Ovary (tissue), 9 donors: Measurements from ENCODE around the gene GHR. TPM values are rescaled to one million over a fixed set of nuclear protein-coding genes. Genes with fewer than 3 reads are reported as not detected.

ENCODE experiments used
- DNase-seq, 5 donors: peaks; one replicate each; pipeline ENCODE4 v3.0.0-alpha.2; 2019 to 2020
- H3K27ac ChIP-seq, 2 donors: fragments of 200-600 bp; one replicate each; pipeline versions ENCODE4 v1.5.1 to v1.8.0; 2019 to 2022
- H3K27me3 ChIP-seq: fragments of 200-600 bp; one replicate; pipeline ENCODE4 v1.8.0; 2022
- H3K36me3 ChIP-seq: fragments of 200-600 bp; sonication (generic); one replicate; pipeline ENCODE4 v1.5.1; 2019
- H3K4me1 ChIP-seq: one replicate; pipeline ENCODE4 v1.8.1; 2013; ENCODE audit warnings: mild to moderate bottlenecking, moderate library complexity; ENCODE audit not compliant: insufficient read depth
- H3K4me3 ChIP-seq: fragments of 200-600 bp; sonication (generic); one replicate; pipeline ENCODE4 v1.5.1; 2017
- H3K9me3 ChIP-seq, 2 donors: fragments of 200-600 bp in 1 of 2; sonication (generic) in 1 of 2; one replicate each; pipeline versions ENCODE4 v1.5.1 to v1.8.1; 2013 to 2019; ENCODE audit warnings: mild to moderate bottlenecking in 1 of 2, moderate library complexity in 1 of 2
- EP300 ChIP-seq: sonication (generic); formaldehyde crosslinking; IDR thresholded peaks from one replicate; pipeline ENCODE4 v1.6.1; 2017; ENCODE audit warnings: antibody characterized with exemption
- POLR2A ChIP-seq: fragments of 450-650 bp; IDR thresholded peaks from one replicate; pipeline ENCODE4 v1.6.1; 2017; ENCODE audit warnings: antibody characterized with exemption, mild to moderate bottlenecking, moderate library complexity
- WGBS, 3 donors: extraction: QIAGEN DNeasy Blood & Tissue Kit in 1 of 3; methylation state at CpG; one replicate each; pipeline versions ENCODE4 v1.1.5 to v1.1.7; 2013 to 2017; 5-methylcytosine and 5-hydroxymethylcytosine counted together
- intact Hi-C, 4 donors: fragments of 100-400 bp; cut with DNase I; formaldehyde crosslinking; loops; one replicate each; pipeline versions ENCODE4 v1.11.0 to v1.15.1; 2022 to 2023
- polyA plus RNA-seq, 2 donors: library from polyadenylated mRNA; stranded (reverse); fragments of 200-250 nt in 1 of 2; fragments of 350-450 nt in 1 of 2; fragmentation: Illumina TruSeq in 1 of 2; extraction: RNeasy Lipid Tissue Mini Kit (QIAGEN cat#74804) in 1 of 2; gene quantifications; one replicate each; pipeline ENCODE4 v1.2.3, GENCODE V29; 2013 to 2014
- total RNA-seq, 7 donors: library from RNA; depleted of rRNA in 2 of 7; stranded (reverse); fragments of >200 nt in 2 of 7; fragmentation: NEBNext Ultra II Directional in 3 of 7; extraction: Animal tissue kit (Norgen Biotek cat#: 25700) in 3 of 7; gene quantifications; one replicate each; pipeline versions ENCODE4 v1.1.0 to v1.2.4, GENCODE V29; 2016 to 2023
- TF ChIP-seq, protein P1 (sequence below), 3 donors: fragments of 450-650 bp in 2 of 3; fragments of 200-600 bp in 1 of 3; IDR thresholded peaks; one replicate each; pipeline versions ENCODE4 v1.5.1 to v1.8.0; 2016 to 2022; ENCODE audit warnings: antibody characterized with exemption in 3 of 3, mild to moderate bottlenecking in 1 of 3
- donor health status: DM: no; HTN: no; CAD: no; lungs with moderate emphysema.
- donor health status: DM: no; HTN: no; CAD: no.
- donor health status: Bipolar disorder and iron deficiency.
- donor health status: DM: yes; HTN: yes; CAD: no.
- donor health status: DM: no; HTN: no; CAD: no.
- donor health status: DM: yes; HTN: yes; CAD: no.

Gene GHR
- total and polyA plus RNA-seq, 9 donors, result 4.3 to 17.4 (median 7.0) TPM

DNA sequence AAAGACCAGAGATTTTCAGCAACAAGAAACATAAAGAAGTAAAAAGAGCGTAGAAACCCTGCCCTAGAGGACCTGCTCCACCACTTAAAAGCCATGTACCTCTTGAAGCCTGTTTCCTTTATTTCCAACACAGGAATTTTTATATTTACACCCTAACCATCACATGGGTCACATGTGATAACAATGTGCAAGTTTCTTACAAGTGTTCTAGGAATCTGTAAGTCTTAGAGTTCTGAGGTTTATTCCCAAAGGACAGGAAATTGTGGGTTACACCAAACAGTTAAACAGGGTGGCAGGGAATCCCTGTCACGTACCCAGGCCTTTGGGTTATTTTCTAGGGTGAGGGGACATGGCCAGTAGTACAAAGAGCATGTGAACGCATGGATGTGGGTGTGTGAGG lies 224.8 kb downstream of the GHR start:
- Histone ChIP-seq H3K4me3 (no peak overlapping the region), H3K27ac (no peak overlapping the region), H3K4me1 (peaks cover 2% of the 10 kb centered on the region), H3K27me3 (no peaks in the 10 kb centered on the region), H3K9me3 (no peaks in the 10 kb centered on the region), H3K36me3 (no peaks in the 10 kb centered on the region)
- intact Hi-C loops, result no loop called here
- 67 to 70% (median 67%) methylated on average over 3 of the region's 3 CpGs for WGBS, 3 donors
- TF ChIP-seq, protein P1, sequence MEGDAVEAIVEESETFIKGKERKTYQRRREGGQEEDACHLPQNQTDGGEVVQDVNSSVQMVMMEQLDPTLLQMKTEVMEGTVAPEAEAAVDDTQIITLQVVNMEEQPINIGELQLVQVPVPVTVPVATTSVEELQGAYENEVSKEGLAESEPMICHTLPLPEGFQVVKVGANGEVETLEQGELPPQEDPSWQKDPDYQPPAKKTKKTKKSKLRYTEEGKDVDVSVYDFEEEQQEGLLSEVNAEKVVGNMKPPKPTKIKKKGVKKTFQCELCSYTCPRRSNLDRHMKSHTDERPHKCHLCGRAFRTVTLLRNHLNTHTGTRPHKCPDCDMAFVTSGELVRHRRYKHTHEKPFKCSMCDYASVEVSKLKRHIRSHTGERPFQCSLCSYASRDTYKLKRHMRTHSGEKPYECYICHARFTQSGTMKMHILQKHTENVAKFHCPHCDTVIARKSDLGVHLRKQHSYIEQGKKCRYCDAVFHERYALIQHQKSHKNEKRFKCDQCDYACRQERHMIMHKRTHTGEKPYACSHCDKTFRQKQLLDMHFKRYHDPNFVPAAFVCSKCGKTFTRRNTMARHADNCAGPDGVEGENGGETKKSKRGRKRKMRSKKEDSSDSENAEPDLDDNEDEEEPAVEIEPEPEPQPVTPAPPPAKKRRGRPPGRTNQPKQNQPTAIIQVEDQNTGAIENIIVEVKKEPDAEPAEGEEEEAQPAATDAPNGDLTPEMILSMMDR (IDR thresholded peaks at IDR 0.05), result no peak
- TF ChIP-seq POLR2A (no peak), EP300 (no peak)
- no peak for DNase-seq

DNA sequence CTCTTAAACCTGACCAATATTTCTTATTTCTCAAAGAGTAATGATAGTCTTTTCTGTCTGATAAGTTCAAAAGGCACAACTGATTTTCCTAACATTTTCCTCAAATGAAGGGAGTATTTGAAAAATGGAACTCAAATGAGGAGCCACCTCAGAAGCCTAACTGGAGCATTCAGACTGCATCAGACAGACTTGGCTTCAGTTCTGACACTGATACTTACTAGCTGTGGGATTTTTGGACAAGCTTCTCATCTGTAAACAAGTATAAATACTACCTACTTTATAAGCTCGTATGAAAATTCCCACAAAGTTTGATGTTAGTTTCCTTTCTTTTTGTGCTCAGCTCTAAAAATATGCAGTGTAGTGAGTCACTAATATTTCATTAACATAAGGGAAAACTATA lies 225.7 kb downstream of the GHR start:
- no peaks in the 10 kb centered on the region for H3K9me3 ChIP-seq
- no peak for TF ChIP-seq EP300
- TF ChIP-seq POLR2A, result no peak
- TF ChIP-seq, protein P1 (IDR thresholded peaks at IDR 0.05), result no peak
- DNase-seq, result no peak
- peaks cover 2% of the 10 kb centered on the region for H3K4me1 ChIP-seq
- no peak overlapping the region for H3K27ac ChIP-seq
- H3K36me3 ChIP-seq, result no peaks in the 10 kb centered on the region
- no peak overlapping the region for H3K4me3 ChIP-seq
- intact Hi-C loops, result no loop called here
- H3K27me3 ChIP-seq, result no peaks in the 10 kb centered on the region
- WGBS, 3 donors, result 11 to 24% (median 18%) methylated on average over 1 of the region's 1 CpG

DNA sequence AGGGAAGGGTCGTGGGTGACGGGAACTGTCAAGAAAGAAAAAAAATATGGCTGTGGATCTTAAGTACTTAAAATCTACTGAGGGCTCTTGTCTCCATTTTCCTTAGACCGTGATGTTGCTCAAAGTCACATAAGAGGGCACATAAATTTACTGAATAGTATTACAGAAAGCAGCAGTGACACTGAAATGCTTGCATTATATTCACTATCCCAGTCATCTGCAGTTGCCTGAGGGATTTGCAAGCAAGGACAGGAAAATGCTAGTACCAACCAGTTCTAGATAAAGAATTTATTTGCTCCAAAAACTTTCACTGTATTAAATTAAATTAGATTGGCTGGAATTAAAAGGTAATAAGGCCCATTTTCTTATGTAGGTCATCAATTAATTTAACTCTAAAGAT lies 226.8 kb downstream of the GHR start:
- Histone ChIP-seq H3K9me3 (no peaks in the 10 kb centered on the region), H3K27ac (no peak overlapping the region), H3K4me3 (no peak overlapping the region), H3K36me3 (no peaks in the 10 kb centered on the region), H3K27me3 (no peaks in the 10 kb centered on the region), H3K4me1 (peaks cover 2% of the 10 kb centered on the region)
- intact Hi-C loops, result loop anchor here in 1 of 4 donors (10.0 kb wide), 1 partner anchor 225 kb away; the partner anchor contains the start of gene GHR
- 90 to 94% (median 93%) methylated on average over 3 of the region's 3 CpGs for WGBS, 3 donors
- no peak for TF ChIP-seq POLR2A
- TF ChIP-seq EP300, result no peak
- TF ChIP-seq, protein P1 (IDR thresholded peaks at IDR 0.05), result no peak
- no peak for DNase-seq

DNA sequence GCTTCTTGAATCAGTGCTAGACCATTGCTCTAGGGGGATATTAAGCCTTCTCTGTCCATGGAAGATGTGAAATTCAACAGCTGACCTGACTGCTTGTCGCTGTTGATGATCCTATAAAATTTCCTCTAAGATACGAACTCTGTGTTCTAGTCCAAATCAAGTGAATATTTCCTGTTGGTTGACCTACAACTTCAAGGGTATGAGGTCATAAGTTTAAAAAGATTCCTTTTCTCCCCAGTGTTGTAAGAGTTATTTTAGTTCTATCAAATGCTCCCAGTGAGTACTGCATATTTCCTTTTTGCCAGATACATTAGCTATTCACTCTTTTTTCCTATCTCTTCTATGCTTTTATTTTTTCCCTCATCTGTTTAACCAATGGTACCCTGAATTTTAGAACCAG lies 230.5 kb downstream of the GHR start:
- no peak for DNase-seq
- 87 to 91% (median 87%) methylated on average over 2 of the region's 2 CpGs for WGBS, 3 donors
- H3K36me3 ChIP-seq, result no peaks in the 10 kb centered on the region
- no peaks in the 10 kb centered on the region for H3K27me3 ChIP-seq
- intact Hi-C loops, result loop anchor here in 1 of 4 donors (10.0 kb wide), 1 partner anchor 229 kb away; the partner anchor contains the start of gene GHR
- no peak overlapping the region for H3K4me3 ChIP-seq
- H3K4me1 ChIP-seq, result no peaks in the 10 kb centered on the region
- TF ChIP-seq EP300, result no peak
- H3K9me3 ChIP-seq, result no peaks in the 10 kb centered on the region
- H3K27ac ChIP-seq, result no peak overlapping the region

DNA sequence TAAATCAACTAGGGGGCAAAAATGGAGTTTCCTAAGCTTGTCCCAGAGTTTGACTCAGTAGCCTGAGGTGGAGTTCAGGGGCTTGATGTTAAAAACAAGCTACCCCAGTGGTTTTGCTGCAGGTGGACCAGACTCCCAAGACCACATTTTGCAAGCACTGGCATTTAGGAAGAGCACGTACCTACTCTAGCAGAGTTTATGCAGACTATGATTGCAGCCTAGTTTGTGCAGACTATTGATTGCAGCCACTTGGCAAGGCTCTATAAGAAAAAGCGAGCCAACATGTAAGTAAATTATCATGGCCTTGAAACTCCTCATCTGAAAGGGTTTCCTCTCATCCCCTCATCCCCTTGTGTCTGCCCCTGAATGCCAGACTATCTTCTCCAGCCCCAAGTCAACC lies 231.4 kb downstream of the GHR start:
- no peak for DNase-seq

More for the DNA sequence above, 231.4 kb downstream of the GHR start:
- WGBS, 3 donors, result 83 to 89% (median 87%) methylated on average over 2 of the region's 2 CpGs
- no peaks in the 10 kb centered on the region for H3K36me3 ChIP-seq
- no peak overlapping the region for H3K27ac ChIP-seq
- intact Hi-C loops, result loop anchor here in 1 of 4 donors (10.0 kb wide), 1 partner anchor 230 kb away; the partner anchor contains the start of gene GHR
- no peaks in the 10 kb centered on the region for H3K9me3 ChIP-seq
- TF ChIP-seq POLR2A (no peak), EP300 (no peak)
- TF ChIP-seq, protein P1 (IDR thresholded peaks at IDR 0.05), result no peak
- H3K27me3 ChIP-seq, result no peaks in the 10 kb centered on the region
- no peak overlapping the region for H3K4me3 ChIP-seq
- H3K4me1 ChIP-seq, result no peaks in the 10 kb centered on the region
